HG03378 (cell line): ENCODE measurements around the gene SLC5A10.

Source experiments
- ATAC-seq: cut with Tn5 transposase; IDR thresholded peaks from one replicate; pipeline ENCODE4 v1.9.1; 2021; ENCODE audit warnings: mild to moderate bottlenecking, moderate library complexity; ENCODE audit not compliant: unreplicated experiment

Gene SLC5A10

DNA sequence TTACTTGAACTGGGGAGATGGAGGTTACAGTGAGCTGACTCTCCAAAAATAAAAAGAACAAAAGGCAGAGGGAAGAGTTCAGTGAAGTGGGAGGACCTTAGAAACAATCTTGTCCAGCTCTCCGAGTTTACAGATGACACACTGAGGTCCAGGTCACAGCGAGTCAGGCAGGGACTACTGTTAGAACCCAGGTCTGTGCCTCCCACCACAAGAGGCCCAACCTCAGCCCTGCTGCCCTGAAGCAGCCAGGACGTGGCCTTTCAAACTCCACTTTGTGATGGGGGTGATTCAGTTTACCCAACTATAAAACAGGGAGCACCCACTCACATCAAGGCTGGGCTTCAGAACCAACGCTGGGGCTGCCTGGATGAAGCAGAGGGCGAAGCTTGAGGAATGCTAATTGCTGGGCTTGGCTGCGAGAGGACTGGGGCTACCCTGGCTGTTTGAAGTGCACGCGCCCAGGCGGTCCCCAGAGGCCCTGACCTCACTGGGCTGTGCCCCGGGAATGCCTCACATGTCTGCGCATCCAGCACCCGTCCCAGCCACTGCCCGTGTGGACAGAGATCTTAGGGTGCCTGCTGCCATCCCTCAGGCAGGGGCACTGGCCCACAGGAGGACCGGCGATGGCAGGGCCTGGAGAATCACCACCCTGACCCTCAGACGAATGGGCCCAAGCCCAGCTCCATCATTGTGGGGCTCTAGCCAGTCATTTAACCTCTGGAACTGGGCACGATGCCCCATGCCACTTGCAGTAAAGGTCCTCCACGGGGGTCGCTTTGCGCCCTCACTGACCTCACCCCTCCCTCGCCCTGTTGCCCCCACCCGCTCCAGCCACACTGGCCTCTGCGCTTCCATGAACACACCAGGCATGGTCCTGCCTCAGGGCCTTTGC lies 11.4 kb downstream of the SLC5A10 start:
- no peak for ATAC-seq

- no peak for ATAC-seq
Measured at GRCh38 chr17:18964018-18964351, 12.0 kb downstream of the SLC5A10 start.

GRCh38 chr17:18964550-18964949 lies 12.6 kb downstream of the SLC5A10 start:
- ATAC-seq = no peak

GRCh38 chr17:18965530-18966236 lies 13.7 kb downstream of the SLC5A10 start:
- ATAC-seq = no peak

- no peak for ATAC-seq
Measured at GRCh38 chr17:18966831-18967624, 15.1 kb downstream of the SLC5A10 start.

- no peak for ATAC-seq
Measured at GRCh38 chr17:18967916-18968315, 16.0 kb downstream of the SLC5A10 start.

- ATAC-seq = no peak
Measured at GRCh38 chr17:18968345-18968744, 16.4 kb downstream of the SLC5A10 start.

- no peak for ATAC-seq
Measured at GRCh38 chr17:18968945-18969887, 17.3 kb downstream of the SLC5A10 start.

- no peak for ATAC-seq
Measured at GRCh38 chr17:18970582-18971480, 18.9 kb downstream of the SLC5A10 start.

DNA sequence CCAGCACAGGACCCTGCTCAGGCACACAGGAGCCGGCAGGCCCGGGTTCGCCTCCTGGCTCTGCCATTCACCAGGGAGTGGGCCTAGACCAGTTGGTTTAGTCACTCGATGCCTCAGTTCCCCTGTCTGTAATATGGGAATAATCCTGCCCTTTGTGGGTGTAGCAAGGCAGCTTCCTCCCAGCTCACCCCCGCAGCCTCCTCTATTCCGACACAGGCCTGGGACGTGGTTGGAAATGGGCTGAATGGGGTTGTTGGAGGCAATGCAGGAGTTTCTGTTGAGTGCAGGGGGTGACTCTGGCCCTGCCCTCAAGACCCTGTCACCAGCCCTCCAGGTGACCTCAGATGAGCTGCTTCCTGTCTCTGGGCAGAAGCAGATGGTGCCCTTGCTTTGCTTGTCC lies 19.8 kb downstream of the SLC5A10 start:
- no peak for ATAC-seq

GRCh38 chr17:18974407-18975149 lies 22.6 kb downstream of the SLC5A10 start:
- no peak for ATAC-seq

- ATAC-seq = no peak
Measured at GRCh38 chr17:18975597-18975996, 23.6 kb downstream of the SLC5A10 start.

GRCh38 chr17:18976201-18976600 lies 24.2 kb downstream of the SLC5A10 start:
- ATAC-seq = no peak

DNA sequence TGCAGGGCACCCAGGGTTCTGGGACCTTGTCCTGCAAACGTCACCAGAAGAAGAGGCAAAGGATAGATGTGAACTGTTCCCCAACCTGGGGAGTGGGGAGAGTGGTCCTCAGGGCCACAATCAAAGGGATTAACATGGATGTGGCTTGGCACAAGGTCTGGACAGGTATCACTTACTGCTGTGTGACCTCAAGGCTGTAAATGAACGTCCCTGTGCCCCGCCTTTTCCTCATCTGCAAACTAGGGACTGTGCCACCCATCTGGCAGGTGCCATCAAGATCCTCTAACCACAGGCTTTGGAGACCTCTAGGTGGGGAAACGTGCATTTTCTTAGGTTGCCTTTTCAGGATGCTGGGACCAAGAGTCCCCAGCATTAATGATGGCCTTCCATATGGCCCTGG lies 25.1 kb downstream of the SLC5A10 start:
- no peak for ATAC-seq

- ATAC-seq = no peak
Measured at GRCh38 chr17:18977646-18978045, 25.7 kb downstream of the SLC5A10 start.

DNA sequence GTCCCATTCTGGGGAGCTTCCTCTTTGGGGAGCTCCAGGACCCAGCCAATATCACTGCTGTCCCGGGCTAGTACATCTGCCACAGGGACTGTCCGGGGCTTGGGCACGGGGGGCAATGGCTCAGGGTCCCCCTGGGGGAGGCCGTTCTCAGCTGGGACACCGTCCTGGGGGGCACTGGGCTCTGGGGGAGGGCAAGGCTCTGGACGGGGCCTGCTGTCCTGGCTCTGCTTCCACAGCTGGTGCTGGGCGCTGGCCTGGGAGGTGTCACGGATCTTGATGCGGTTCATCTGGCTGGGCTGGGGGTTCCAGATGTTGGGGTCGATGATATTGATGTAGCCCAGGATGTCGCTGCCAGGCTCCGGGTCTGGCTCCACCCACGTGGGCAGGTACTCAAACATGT lies 26.1 kb downstream of the SLC5A10 start:
- no peak for ATAC-seq

DNA sequence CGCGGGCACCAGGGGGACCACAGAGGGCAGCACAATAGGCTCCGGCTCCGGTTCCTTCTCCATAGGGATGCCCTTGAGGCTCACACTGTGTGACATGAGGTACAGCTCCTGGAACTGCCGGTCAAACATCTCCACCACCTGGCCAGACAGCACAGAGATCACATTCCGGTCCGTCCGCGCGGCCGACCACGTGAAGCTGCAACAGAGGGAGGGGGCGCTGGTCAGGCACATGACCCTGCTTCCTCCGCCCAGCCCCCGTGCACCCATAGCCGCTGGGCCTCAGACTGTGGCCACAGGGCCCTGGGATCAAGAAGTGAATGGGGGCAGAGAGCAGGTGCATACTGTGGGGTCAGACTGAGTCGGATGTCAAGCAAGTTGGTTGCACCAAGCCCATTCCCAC lies 26.7 kb downstream of the SLC5A10 start:
- no peak for ATAC-seq

GRCh38 chr17:18980682-18981334 lies 28.8 kb downstream of the SLC5A10 start:
- ATAC-seq = no peak
